Activated effector memory CD4-positive, alpha-beta T cell treated with Interleukin-2 at 50 U/mL for 16 hours (primary cell): ENCODE measurements around the gene SAMD5.
"Not testable (repeated sequence)": the region's sequence is repeated elsewhere in the genome, so short reads cannot be mapped to it uniquely, and the experiment has no call there.

ENCODE experiments used
- DNase-seq: peaks from one replicate; pipeline ENCODE4 v3.0.0-alpha.2; 2020

SAMD5 gene

DNA sequence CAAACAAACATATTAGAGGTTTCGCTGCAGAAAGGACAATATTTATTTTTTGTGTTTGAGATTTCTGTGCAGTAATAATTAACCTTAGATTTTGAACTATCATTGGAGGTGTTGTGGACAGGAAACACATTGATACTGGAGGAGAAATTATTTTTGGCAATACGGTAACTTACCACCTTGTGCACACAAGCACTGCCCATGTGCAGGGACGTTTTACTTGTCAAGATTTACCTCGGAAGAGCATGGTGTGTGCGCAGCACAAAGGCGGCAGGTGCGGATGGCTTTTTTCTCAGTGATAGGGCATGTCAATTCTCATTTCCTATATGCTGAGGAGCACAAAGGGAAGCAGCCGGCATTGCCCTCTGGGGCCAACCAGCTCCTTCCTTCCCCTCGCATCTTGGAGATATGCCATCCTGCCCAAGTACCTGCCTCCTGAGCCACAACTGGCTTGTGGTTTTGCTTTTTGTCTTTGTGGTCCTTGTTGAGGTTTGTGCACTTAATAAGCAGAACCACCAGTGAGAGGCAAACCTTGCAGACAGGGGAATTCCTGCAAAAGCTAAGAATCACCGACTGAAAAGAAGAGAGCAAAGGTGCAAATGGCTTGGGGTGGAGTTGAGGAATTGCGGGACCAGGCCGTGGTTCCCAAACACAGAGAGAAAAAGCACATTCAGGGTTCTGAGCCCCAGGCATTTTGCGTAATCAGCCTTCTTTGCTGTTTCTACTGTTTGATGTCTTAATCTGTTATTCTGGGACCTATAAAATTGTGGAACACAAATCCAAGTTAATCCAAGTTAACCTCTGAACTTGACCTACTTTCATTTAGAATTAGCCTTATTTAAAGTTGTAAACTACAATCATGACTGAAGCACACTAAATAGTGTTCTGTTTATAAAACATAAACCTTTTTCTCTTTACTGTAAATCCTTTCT is 21.9 kb downstream of the SAMD5 start:
- DNase-seq: no peak

DNA sequence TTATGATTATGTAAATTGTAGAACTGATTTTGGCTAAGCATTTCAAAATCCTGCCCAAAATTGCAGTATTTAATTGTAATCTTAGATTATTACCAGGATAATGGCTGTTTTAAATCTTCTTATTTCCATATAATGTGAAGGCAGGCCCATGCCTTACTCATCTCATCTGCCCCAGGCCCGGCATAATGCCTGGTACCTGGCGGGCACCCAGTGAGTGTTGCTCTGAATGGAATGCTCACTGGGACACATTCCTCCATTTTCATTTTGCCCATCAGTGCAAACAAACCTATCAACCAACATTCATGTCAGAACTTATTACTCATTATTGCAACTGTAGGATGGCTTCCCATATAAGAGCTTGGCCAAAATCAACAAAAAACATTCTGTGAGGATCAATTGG is 22.8 kb downstream of the SAMD5 start:
- no peak for DNase-seq

GRCh38 chr6:147534116-147534860 is 25.8 kb downstream of the SAMD5 start:
- DNase-seq: no peak

DNA sequence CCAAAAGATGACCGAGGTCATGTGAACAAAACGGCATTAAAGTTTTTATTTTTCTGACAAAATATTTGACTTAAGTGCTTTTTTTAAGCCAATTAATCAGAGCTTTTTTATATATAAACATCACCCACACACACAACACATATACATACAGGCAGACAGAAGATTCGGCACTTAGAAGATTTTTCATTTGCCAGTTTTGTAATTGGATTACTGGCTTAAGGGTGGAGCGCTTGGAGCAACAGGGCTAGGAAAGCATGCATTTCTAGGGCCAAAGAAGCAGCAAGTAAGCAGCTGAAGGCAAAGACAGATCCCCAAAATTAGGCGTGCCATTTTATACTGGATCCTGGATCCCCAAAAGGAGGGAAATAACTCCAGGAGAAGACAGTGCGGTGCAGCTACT is 30.3 kb downstream of the SAMD5 start:
- DNase-seq: no peak

DNA sequence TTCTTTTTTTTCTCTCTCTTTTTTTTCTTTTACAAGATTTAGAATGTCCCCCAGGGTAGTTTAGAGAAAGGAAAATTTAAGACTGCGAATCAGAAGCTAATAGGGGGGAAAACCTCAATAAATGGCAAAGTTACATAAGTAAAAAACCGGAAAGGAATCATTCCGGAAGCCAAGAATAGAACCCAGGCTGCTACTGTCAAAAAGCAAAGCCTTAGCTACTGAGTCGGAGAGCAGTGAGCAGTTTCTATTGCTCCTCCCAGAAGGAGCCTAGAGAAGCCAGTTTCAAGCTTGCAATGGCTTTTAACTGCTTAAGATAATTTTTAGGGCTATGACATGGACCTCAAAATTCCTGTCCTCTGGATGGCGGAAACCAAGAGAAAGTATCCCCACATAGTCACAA is 31.6 kb downstream of the SAMD5 start:
- DNase-seq: no peak

DNA sequence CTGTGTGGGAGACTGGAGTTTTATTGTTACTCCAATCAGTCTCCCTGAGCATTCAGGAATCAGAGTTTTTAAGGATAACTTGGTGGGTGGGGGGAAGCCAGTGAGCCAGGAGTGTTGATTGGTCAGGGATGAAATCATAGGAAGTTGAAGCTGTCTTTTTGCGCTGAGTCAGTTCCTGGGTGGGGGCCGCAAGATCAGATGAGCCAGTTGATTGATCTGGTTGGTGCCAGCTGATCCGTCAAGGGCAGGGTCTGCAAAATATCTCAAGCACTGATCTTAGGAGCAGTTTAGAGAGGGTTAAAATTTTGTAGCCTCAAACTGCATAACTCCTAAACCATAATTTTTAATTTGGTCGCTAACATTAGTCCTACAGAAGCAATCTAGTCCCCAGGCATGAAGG is 33.9 kb downstream of the SAMD5 start:
- DNase-seq: not testable (repeated sequence)

DNA sequence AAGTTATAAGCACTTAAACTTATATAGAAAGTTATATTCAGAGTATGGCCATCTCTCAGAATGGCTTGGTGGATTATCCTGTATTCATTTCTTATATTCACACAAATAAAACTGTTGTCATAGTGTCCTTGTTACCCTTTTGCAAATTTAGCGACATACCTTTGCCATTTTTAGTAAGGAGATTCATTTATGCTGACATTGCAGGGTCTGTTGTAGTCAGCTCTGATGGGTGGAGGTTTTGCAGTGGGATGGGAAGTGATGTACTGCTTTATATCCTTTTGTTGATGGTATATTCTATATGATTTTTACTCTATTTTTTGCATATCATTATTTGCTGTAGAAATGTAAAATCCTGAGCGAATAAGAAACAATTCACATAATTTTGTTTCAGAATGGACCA is 35.9 kb downstream of the SAMD5 start:
- no peak for DNase-seq

DNA sequence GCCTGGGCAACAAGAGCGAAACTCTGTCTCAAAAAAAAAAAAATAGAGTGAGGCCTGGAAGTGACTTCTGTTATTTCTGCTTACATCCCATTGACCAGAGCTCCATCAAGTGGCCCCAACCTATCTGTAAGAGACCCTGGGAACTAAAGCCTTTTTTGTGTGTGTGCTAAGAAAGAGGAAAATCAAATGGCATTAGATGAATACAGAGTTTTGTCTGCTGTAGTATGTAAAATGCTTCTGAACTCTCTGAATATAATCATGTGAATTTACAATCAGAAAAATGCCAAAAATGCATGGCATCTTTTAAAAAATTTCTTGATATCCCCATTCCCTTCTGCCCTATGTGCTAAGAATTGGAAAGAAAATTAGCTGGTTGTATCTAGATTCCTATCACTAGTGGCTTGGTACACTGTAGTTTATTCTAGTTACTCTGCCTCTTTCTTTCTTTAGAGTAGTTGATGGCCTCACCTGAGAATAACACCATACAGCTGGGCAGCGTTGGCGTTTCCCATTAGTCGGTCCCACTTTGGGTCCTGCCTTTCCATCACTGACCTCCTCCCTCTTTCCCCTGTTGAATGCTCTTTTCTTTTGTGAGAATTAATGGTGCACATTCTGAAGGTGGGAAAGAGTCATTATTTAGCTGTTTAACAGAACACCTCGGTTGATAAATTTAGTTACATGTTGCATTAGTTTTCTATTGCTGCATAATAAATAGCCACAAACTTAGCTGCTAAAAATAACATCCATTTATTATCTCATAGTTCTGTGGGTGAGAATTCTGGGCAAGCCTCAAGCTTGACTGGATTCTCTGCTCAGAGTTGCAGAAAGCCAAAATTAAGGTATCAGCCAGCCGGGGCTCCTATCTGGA is 38.2 kb downstream of the SAMD5 start:
- DNase-seq: no peak

DNA sequence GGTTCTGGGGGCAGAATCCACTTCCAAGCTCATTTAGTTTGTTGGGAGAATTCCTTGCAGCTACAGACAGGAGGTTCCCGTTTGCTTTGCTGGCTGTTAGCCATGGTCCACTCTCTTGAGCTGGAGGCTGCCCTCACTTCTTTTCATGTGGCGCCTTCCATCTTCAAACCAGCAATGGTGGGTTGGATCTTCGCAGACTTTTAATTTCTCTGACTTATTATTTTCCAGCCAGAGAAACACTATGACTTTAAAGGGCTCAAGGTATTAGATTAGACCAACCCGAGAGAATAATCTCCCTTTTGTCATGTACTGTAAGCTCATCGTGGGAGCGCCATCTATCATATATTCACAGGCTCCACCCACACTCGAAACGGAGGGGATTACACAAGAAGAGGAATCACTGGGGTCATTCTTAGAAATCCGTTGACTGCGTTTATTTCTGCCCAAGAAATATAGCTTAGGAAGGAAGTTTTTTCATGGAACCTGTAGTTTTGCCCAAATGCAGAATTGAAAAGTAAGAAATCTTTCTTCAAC is 38.9 kb downstream of the SAMD5 start:
- DNase-seq: no peak

GRCh38 chr6:147548921-147549475 is 40.5 kb downstream of the SAMD5 start:
- no peak for DNase-seq

- no peak for DNase-seq
Observed at GRCh38 chr6:147549531-147549930, 41.0 kb downstream of the SAMD5 start.

- DNase-seq: no peak
Observed at GRCh38 chr6:147551976-147552375, 43.5 kb downstream of the SAMD5 start.

GRCh38 chr6:147553099-147553498 is 44.6 kb downstream of the SAMD5 start:
- DNase-seq: no peak

GRCh38 chr6:147554281-147554680 is 45.8 kb downstream of the SAMD5 start:
- DNase-seq: no peak

DNA sequence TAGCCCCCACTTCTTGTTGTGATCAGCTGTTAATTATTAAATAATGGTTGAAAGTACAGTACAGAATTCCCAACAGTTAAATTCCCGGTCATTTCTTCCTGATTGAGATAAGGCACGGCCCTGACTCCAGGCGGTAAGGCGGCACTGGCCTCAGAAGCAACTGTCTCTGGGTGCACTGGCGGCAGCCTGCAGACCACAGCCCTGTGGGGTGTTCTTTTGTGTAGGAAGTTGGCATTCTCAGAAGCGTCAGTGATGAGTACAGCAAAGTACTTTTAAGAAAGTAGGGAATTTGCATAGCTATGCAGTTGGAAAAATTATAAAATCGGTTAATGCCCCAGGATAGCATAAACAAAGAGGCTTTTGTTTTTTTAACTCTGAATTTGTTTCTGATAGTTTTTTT is 50.5 kb downstream of the SAMD5 start:
- DNase-seq: no peak

DNA sequence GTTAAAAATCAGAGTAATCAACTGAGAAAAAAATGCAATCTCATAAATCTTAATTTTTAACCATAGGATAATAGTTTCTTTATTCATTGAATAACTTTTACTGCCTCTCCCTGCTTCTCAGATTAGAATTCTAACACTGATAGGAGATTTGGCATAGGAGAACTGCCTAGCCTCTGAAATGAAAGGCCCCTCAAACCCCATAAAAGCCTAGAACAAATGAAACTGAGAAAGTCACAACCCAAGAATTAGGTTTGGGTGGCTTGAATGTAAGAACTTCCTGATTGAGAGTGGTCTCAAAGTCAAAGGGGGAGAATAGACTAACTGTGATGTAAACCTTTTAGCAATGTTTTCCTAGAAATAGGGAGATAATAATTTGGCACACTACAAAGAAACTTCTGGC is 52.2 kb downstream of the SAMD5 start:
- no peak for DNase-seq

DNA sequence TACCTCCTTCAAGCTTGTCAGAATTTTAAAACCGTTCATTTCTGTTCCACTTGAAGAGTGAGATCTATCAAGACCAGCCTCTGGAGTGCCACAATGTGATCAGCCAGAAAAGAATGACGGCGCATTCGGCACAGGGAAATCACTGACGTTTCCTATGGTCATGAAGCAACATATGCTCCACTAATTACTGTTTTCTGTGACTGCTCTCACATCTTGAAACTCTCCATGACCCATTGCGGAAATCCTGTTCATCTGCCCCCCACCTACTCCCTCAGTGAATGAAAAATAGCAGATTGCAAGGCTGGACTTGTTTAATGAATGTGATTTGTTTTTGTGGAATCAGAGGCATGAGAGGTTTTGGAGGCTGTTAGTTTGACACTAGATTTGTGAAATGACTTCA is 53.2 kb downstream of the SAMD5 start:
- DNase-seq: no peak

DNA sequence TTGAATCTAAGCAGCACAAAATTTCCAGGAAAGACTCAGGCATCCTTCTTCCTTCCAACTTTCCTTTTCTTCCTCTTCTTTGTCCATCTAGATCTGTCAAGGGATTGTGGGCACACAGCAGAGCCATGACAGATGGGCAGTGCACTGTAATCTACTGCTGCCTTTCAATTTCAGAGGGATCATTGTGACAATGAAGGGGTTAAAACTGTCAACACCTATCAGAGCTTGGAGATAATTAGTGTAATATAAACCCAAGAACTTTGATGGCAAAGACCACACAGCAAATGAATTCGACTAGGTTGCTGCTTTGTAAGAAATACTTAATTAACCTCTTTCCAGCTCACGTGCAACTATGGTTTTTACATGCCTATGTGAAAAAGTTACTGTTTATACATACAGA is 55.0 kb downstream of the SAMD5 start:
- no peak for DNase-seq

- no peak for DNase-seq
Observed at GRCh38 chr6:147564556-147564955, 56.1 kb downstream of the SAMD5 start.

DNA sequence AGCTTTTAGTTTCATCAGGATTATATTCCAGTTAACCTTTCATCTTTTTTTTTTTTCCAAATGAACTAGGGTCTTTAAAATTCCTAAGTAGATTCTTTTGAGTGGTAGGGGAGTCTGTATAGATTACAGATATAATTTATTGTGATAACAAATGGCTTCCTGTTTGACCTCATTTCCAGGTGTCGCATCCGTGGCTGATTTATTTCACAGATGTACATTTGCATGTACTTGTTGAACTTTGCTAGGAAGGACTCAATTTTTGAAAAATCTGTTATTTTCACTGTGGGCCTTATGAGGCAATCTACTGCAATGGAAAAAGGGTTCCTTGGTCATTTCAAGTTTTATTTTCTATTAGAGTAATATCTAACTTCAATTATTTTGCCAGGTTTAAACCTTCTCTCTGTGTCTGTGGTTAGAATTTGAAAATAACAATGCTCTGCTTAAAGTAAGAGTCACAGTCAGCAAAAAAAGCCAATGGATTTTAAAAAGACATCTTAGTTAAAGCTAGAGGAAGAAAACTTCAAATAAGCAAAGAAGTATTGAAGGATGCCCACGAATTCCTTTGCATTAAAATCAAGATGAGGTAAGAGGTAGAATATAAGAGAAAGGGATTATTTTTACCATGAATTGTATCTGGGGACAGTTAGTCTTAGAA is 57.9 kb downstream of the SAMD5 start:
- no peak for DNase-seq

GRCh38 chr6:147567141-147567805 is 58.8 kb downstream of the SAMD5 start:
- no peak for DNase-seq

- DNase-seq: no peak
Observed at GRCh38 chr6:147569788-147570187, 61.3 kb downstream of the SAMD5 start.
